Vagina (tissue), 2 donors: ENCODE results near the gene RAPGEF6. TPM values are rescaled to one million over a fixed set of nuclear protein-coding genes. Genes with fewer than 3 reads are reported as not detected.

ENCODE experiments used
- DNase-seq, 2 donors: peaks; one replicate each; pipeline ENCODE4 v3.0.0-alpha.2; 2017; ENCODE audit errors: extremely low spot score in 2 of 2
- H3K27ac ChIP-seq: fragments of 200-600 bp; sonication (generic); one replicate; pipeline ENCODE4 v1.5.1; 2019
- H3K27me3 ChIP-seq: fragments of 200-600 bp; sonication (generic); one replicate; pipeline ENCODE4 v1.5.1; 2019
- H3K36me3 ChIP-seq, 2 donors: fragments of 200-600 bp; sonication (generic); one replicate each; pipeline ENCODE4 v1.5.1; 2017 to 2019
- H3K4me1 ChIP-seq: fragments of 200-600 bp; sonication (generic); one replicate; pipeline ENCODE4 v1.5.1; 2019
- H3K4me3 ChIP-seq, 2 donors: fragments of 200-600 bp; sonication (generic); 1 replicate in 1 of 2; 2 replicates in 1 of 2; pipeline ENCODE4 v1.5.1; 2016 to 2019
- H3K9me3 ChIP-seq: fragments of 200-600 bp; sonication (generic); one replicate; pipeline ENCODE4 v1.5.1; 2019
- POLR2A ChIP-seq, 2 donors: fragments of 450-650 bp; IDR thresholded peaks; one replicate each; pipeline ENCODE4 v1.6.1; 2017; ENCODE audit warnings: antibody characterized with exemption in 2 of 2, mild to moderate bottlenecking in 2 of 2, moderate library complexity in 2 of 2
- POLR2AphosphoS5 ChIP-seq, 2 donors: sonication (generic); formaldehyde crosslinking; IDR thresholded peaks; one replicate each; pipeline ENCODE4 v1.9.0; 2017; ENCODE audit warnings: antibody characterized with exemption in 2 of 2, mild to moderate bottlenecking in 2 of 2, low read depth in 1 of 2; ENCODE audit not compliant: insufficient read depth in 1 of 2
- intact Hi-C: fragments of 100-400 bp; cut with DNase I; formaldehyde crosslinking; loops from one replicate; pipeline ENCODE4 v1.15.1; 2023
- total RNA-seq: library from RNA; depleted of rRNA; stranded (reverse); fragments of >200 nt; gene quantifications from one replicate; pipeline ENCODE4 v1.2.3, GENCODE V29; 2016
- TF ChIP-seq, protein P1 (sequence below), 3 experiments: fragments of 450-650 bp in 2 of 3; fragments of 200-600 bp in 1 of 3; sonication (generic) in 1 of 3; IDR thresholded peaks; one replicate each; pipeline ENCODE4 v1.5.1; 2017 to 2019; ENCODE audit warnings: antibody characterized with exemption in 3 of 3, mild to moderate bottlenecking in 2 of 3, moderate library complexity in 2 of 3

Gene RAPGEF6
- total RNA-seq, 1 donor from 2014 or later: 19.2 TPM

GRCh38 chr5:131460133-131460532, 174.9 kb downstream of the RAPGEF6 start:
- Histone ChIP-seq H3K9me3 (no peaks in the 10 kb centered on the region), H3K36me3 (peaks cover 0 to 14% of the 10 kb centered on the region in 2 donors), H3K27ac (no peak overlapping the region), H3K4me3 (no peak overlapping the region), H3K4me1 (no peaks in the 10 kb centered on the region), H3K27me3 (no peaks in the 10 kb centered on the region)
- intact Hi-C loops: no loop called here
- TF ChIP-seq POLR2AphosphoS5 (IDR thresholded peaks at IDR 0.05; ENCODE audit: insufficient read depth in 1 of 2, low read depth in 1 of 2) (no peak), POLR2A (IDR thresholded peaks at IDR 0.05) (no peak)
- TF ChIP-seq, protein P1, sequence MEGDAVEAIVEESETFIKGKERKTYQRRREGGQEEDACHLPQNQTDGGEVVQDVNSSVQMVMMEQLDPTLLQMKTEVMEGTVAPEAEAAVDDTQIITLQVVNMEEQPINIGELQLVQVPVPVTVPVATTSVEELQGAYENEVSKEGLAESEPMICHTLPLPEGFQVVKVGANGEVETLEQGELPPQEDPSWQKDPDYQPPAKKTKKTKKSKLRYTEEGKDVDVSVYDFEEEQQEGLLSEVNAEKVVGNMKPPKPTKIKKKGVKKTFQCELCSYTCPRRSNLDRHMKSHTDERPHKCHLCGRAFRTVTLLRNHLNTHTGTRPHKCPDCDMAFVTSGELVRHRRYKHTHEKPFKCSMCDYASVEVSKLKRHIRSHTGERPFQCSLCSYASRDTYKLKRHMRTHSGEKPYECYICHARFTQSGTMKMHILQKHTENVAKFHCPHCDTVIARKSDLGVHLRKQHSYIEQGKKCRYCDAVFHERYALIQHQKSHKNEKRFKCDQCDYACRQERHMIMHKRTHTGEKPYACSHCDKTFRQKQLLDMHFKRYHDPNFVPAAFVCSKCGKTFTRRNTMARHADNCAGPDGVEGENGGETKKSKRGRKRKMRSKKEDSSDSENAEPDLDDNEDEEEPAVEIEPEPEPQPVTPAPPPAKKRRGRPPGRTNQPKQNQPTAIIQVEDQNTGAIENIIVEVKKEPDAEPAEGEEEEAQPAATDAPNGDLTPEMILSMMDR (IDR thresholded peaks at IDR 0.05): no peak
- no peak for DNase-seq

DNA sequence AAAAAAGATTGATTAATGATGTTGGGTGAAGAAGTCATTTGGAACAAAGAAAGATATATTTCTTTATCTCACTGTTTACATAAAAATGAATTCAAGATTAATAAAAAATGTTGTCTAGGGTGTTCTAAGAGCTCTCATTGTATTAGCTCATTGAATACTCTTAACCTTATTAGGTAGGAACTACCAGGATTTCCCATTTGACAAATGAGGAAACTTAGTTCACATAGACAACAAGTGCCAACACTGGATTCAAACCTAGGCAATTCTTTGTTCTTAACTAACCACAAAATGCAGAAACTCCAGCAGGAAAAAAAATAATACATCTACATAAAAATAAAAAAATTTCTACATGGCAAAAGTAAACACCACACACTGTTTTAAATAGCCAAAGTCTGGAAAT, 175.8 kb downstream of the RAPGEF6 start:
- Histone ChIP-seq H3K27ac (no peak overlapping the region), H3K4me3 (no peak overlapping the region), H3K4me1 (no peaks in the 10 kb centered on the region), H3K36me3 (peaks cover 0 to 19% of the 10 kb centered on the region in 2 donors), H3K27me3 (no peaks in the 10 kb centered on the region), H3K9me3 (no peaks in the 10 kb centered on the region)
- no peak for TF ChIP-seq POLR2AphosphoS5 (IDR thresholded peaks at IDR 0.05; ENCODE audit: insufficient read depth in 1 of 2, low read depth in 1 of 2)
- TF ChIP-seq, protein P1 (IDR thresholded peaks at IDR 0.05): no peak
- no peak for TF ChIP-seq POLR2A (IDR thresholded peaks at IDR 0.05)
- intact Hi-C loops: no loop called here
- DNase-seq: no peak

GRCh38 chr5:131457193-131457592, 177.8 kb downstream of the RAPGEF6 start:
- Histone ChIP-seq H3K4me1 (no peaks in the 10 kb centered on the region), H3K36me3 (peaks cover 0 to 11% of the 10 kb centered on the region in 2 donors)
- intact Hi-C loops: no loop called here

GRCh38 chr5:131450941-131451340, 184.1 kb downstream of the RAPGEF6 start:
- Histone ChIP-seq H3K4me3 (no peak overlapping the region), H3K4me1 (no peaks in the 10 kb centered on the region), H3K36me3 (peaks cover 0 to 27% of the 10 kb centered on the region in 2 donors), H3K27ac (no peak overlapping the region), H3K27me3 (no peaks in the 10 kb centered on the region), H3K9me3 (no peaks in the 10 kb centered on the region)
- no peak for DNase-seq
- TF ChIP-seq, protein P1 (IDR thresholded peaks at IDR 0.05): no peak
- TF ChIP-seq POLR2AphosphoS5 (IDR thresholded peaks at IDR 0.05; ENCODE audit: insufficient read depth in 1 of 2, low read depth in 1 of 2) (no peak), POLR2A (IDR thresholded peaks at IDR 0.05) (no peak)
- intact Hi-C loops: no loop called here

More at GRCh38 chr5:131457193-131457592, 177.8 kb downstream of the RAPGEF6 start:
- Histone ChIP-seq H3K27me3 (no peaks in the 10 kb centered on the region), H3K4me3 (no peak overlapping the region), H3K27ac (no peak overlapping the region), H3K9me3 (no peaks in the 10 kb centered on the region)
- no peak for DNase-seq
- TF ChIP-seq, protein P1 (IDR thresholded peaks at IDR 0.05): no peak
- TF ChIP-seq POLR2AphosphoS5 (IDR thresholded peaks at IDR 0.05; ENCODE audit: insufficient read depth in 1 of 2, low read depth in 1 of 2): no peak
- no peak for TF ChIP-seq POLR2A (IDR thresholded peaks at IDR 0.05)

DNA sequence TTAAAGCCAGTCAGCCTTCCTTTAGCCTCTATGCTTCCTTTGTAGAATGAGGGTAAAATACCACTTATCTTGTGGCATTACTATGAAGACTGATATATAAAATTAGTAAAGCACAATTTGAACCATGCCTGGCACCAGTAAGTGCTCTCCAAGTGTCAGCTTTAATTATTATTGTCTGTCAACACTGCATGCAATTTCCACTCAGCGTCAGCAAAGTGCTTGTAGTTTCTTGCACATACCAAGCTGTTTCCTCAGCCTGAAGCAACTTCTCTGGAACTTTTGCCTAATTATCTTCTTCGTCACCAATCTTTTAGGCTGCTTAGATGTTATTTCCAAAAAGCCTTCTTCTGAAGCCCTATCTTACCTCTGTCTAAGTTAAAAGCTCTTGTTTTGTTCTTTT, 193.8 kb downstream of the RAPGEF6 start:
- intact Hi-C loops: no loop called here
- H3K27me3 ChIP-seq: no peaks in the 10 kb centered on the region
- peaks cover 0 to 30% of the 10 kb centered on the region in 2 donors for H3K36me3 ChIP-seq
- H3K4me1 ChIP-seq: no peaks in the 10 kb centered on the region
- no peaks in the 10 kb centered on the region for H3K9me3 ChIP-seq
- TF ChIP-seq POLR2A (IDR thresholded peaks at IDR 0.05) (no peak), POLR2AphosphoS5 (IDR thresholded peaks at IDR 0.05; ENCODE audit: insufficient read depth in 1 of 2, low read depth in 1 of 2) (no peak)
- TF ChIP-seq, protein P1 (IDR thresholded peaks at IDR 0.05): no peak
- no peak overlapping the region for H3K4me3 ChIP-seq
- no peak overlapping the region for H3K27ac ChIP-seq
- no peak for DNase-seq
